HepG2 (cell line): ENCODE results near the gene DSTN. TPM values are rescaled to one million over a fixed set of nuclear protein-coding genes. Genes with fewer than 3 reads are reported as not detected.

Experiments
- ATRX ChIP-seq: sonication (generic); formaldehyde crosslinking; IDR thresholded peaks from 2 replicates; pipeline ENCODE4 v1.4.0; 2020; ENCODE audit warnings: missing genetic modification reagents, borderline replicate concordance
- CHD2 ChIP-seq: IDR thresholded peaks from 2 replicates; pipeline ENCODE4 v1.6.1; 2011; ENCODE audit warnings: low read depth, low read length, improper control_type of control experiment
- E2F5 ChIP-seq: sonication (generic); formaldehyde crosslinking; conservative IDR thresholded peaks from 2 replicates; pipeline ENCODE4 v1.4.0; 2020; ENCODE audit warnings: missing genetic modification reagents
- FOSL1 ChIP-seq: sonication (generic); formaldehyde crosslinking; IDR thresholded peaks from 2 replicates; pipeline ENCODE4 v1.9.0; 2021; ENCODE audit warnings: missing genetic modification reagents, borderline replicate concordance
- GATA4 ChIP-seq: sonication (generic); IDR thresholded peaks from 2 replicates; pipeline ENCODE4 v1.6.1; 2016; ENCODE audit warnings: antibody characterized with exemption, low read depth, borderline replicate concordance
- HCFC1 ChIP-seq: fragments of 150-350 bp; IDR thresholded peaks from 2 replicates; pipeline ENCODE4 v1.6.1; 2014; ENCODE audit warnings: low read depth, low read length
- HNRNPL ChIP-seq: fragments of 200-400 bp; formaldehyde crosslinking; IDR thresholded peaks from 2 replicates; pipeline ENCODE4 v1.6.1; 2017; ENCODE audit warnings: mild to moderate bottlenecking, low read depth, low read length
- JUND ChIP-seq: sonication (generic); formaldehyde crosslinking; IDR thresholded peaks from 2 replicates; pipeline ENCODE4 v1.8.0; 2022; ENCODE audit warnings: mild to moderate bottlenecking, missing genetic modification reagents
- KLF11 ChIP-seq: IDR thresholded peaks from 2 replicates; pipeline ENCODE4 v1.6.1; 2016; ENCODE audit warnings: missing compliant biosample characterization
- PAF1 ChIP-seq: IDR thresholded peaks from 2 replicates; pipeline ENCODE4 v1.6.1; 2016; ENCODE audit warnings: missing genetic modification reagents, missing compliant biosample characterization
- RFX5 ChIP-seq: IDR thresholded peaks from 2 replicates; pipeline ENCODE4 v1.6.1; 2011; ENCODE audit warnings: low read depth, low read length, improper control_type of control experiment
- TFDP2 ChIP-seq: sonication (generic); formaldehyde crosslinking; IDR thresholded peaks from 2 replicates; pipeline ENCODE4 v1.4.0; 2020; ENCODE audit warnings: missing genetic modification reagents
- TFE3 ChIP-seq: IDR thresholded peaks from 2 replicates; pipeline ENCODE4 v1.6.1; 2016
- ZBED4 ChIP-seq: sonication (generic); formaldehyde crosslinking; IDR thresholded peaks from 2 replicates; pipeline ENCODE4 v1.4.0; 2020; ENCODE audit warnings: missing genetic modification reagents, borderline replicate concordance
- ZGPAT ChIP-seq: IDR thresholded peaks from 2 replicates; pipeline ENCODE4 v1.6.1; 2016; ENCODE audit warnings: mild to moderate bottlenecking
- ZNF136 ChIP-seq: sonication (generic); formaldehyde crosslinking; IDR thresholded peaks from 2 replicates; pipeline ENCODE4 v1.8.1; 2022; ENCODE audit warnings: low read depth, mild to moderate bottlenecking, moderate library complexity, missing genetic modification reagents
- ZNF205 ChIP-seq: IDR thresholded peaks from 2 replicates; pipeline ENCODE4 v1.6.1; 2018; ENCODE audit warnings: missing biosample characterization, missing genetic modification reagents
- ZNF224 ChIP-seq: sonication (generic); formaldehyde crosslinking; IDR thresholded peaks from 2 replicates; pipeline ENCODE4 v1.5.0; 2020; ENCODE audit warnings: mild to moderate bottlenecking, missing genetic modification reagents
- ZNF572 ChIP-seq: sonication (generic); formaldehyde crosslinking; IDR thresholded peaks from 2 replicates; pipeline ENCODE4 v1.5.1; 2020; ENCODE audit warnings: mild to moderate bottlenecking, missing genetic modification reagents
- ZSCAN30 ChIP-seq: sonication (generic); formaldehyde crosslinking; IDR thresholded peaks from 2 replicates; pipeline ENCODE4 v1.5.0; 2020; ENCODE audit warnings: mild to moderate bottlenecking, missing genetic modification reagents
- polyA plus RNA-seq, 8 experiments: library from polyadenylated mRNA; depleted of rRNA in 3 of 8; stranded (reverse) in 7 of 8; unstranded in 1 of 8; fragments of >200 nt; fragmentation: Illumina TruSeq in 4 of 8; extraction: Trizol in 4 of 8; gene quantifications; 2 replicates each; pipeline versions ENCODE4 v1.2.1 to v1.2.3, GENCODE V29; 2011 to 2016; ENCODE audit warnings: low read depth in 4 of 8, missing spikeins in 1 of 8, mixed read lengths in 1 of 8; ENCODE audit not compliant: insufficient read depth in 1 of 8
- total RNA-seq, 5 experiments: library from RNA; depleted of rRNA; stranded (reverse); fragments of >200 nt; fragmentation: Illumina TruSeq; extraction: Trizol; gene quantifications; 2 replicates each; pipeline ENCODE4 v1.2.3, GENCODE V29; 2016; ENCODE audit warnings: low read depth in 1 of 5

The DSTN gene
- total and polyA plus RNA-seq, 2 of the 13 experiments (the other 11 are each of a cell fraction or from before 2014, with no cell fraction given), result 27.6 to 106 TPM

- no peak for TF ChIP-seq TFDP2 (CRISPR knock-in tag)
- TF ChIP-seq ZNF224 (CRISPR knock-in tag), result no peak
- no peak for TF ChIP-seq ZBED4
- no peak for TF ChIP-seq ZGPAT (CRISPR knock-in tag)
- TF ChIP-seq ATRX (CRISPR knock-in tag), result no peak
- no peak for TF ChIP-seq RFX5
- TF ChIP-seq HNRNPL, result no peak
- TF ChIP-seq TFE3 (CRISPR knock-in tag), result no peak
- TF ChIP-seq ZSCAN30 (CRISPR knock-in tag), result no peak
- no peak for TF ChIP-seq E2F5
- TF ChIP-seq HCFC1, result no peak
- no peak for TF ChIP-seq GATA4
- TF ChIP-seq CHD2, result no peak
- TF ChIP-seq ZNF572 (CRISPR knock-in tag), result no peak
- no peak for TF ChIP-seq KLF11
- TF ChIP-seq ZNF205 (CRISPR knock-in tag), result no peak
- 0 out of 2 replicates have a peak, but pooled peaks have one; percentile 32 for TF ChIP-seq JUND
- no peak for TF ChIP-seq ZNF136
- TF ChIP-seq FOSL1 (CRISPR knock-in tag), result no peak
- TF ChIP-seq PAF1, result no peak
Measured at GRCh38 chr20:17646961-17647301, 77.1 kb downstream of the DSTN start (continued).
